ENCODE results near the gene PHF20.
"Not testable (repeated sequence)": the region's sequence is repeated elsewhere in the genome, so short reads cannot be mapped to it uniquely, and the experiment has no call there.

PHF20 gene

GRCh38 chr20:35985806-35986205 is 214.0 kb downstream of the PHF20 start:
- DNase-seq: no peak

DNA sequence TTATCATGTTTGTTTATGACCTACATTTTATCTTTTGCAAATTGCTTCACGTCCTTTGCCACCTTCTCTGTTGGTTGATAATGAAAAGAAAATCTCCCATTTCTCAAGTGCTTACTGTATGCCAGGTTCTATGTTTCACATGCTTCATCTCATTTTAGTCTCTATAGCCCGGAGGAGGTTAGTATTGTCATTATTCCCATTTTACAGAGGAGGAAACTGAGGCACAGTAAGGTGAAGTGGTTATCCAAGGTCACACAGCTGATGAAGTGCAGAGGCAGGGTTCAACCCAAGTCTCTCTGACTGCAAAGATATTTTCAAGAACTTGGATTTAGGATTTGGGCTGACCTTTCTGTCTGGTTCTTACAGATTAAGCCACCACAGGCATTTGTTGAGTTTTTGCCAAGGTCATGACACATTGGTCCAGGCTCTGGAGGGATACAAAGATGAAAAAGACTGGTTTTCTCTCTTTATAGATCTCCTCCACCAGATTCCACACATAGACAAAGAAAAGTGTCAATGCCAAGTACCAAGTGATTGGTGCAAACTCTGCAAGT is 217.2 kb downstream of the PHF20 start:
- no peak for DNase-seq

- DNase-seq: peak; percentile 9
These were observed 219.4 kb downstream of the PHF20 start for GRCh38 chr20:35991142-35991771.

DNA sequence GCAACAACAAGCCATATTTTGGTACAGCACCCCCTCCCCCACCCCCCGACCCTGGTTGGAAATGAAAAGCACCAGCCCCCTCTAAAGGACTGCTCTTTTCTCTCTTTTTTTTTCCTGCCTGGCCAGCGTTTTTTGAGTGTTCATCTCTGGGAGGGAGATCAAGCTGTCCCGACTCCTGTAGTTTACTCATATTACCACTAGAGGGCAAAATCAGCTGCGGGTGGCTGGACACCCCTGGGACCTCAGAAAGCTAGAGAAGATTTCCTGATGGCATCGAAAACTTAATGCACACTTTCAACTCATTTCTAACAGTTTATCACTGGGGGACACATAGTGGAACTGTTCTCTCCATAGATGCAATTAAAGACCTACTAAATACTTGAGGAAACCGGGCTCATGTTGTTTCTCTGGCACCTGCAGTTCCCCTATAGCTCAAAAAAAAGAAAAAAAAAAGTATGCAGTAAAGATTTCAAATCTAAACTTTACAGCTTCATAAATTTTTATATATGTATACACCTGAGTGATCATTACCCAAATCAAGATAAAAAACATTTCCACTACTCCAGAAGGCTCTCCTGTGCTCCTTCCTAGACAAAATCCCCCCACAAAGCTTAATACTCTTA is 221.0 kb downstream of the PHF20 start:
- DNase-seq: peak; percentile 45

- DNase-seq: peak; percentile 83
These were observed 223.2 kb downstream of the PHF20 start for GRCh38 chr20:35994994-35995453.

DNA sequence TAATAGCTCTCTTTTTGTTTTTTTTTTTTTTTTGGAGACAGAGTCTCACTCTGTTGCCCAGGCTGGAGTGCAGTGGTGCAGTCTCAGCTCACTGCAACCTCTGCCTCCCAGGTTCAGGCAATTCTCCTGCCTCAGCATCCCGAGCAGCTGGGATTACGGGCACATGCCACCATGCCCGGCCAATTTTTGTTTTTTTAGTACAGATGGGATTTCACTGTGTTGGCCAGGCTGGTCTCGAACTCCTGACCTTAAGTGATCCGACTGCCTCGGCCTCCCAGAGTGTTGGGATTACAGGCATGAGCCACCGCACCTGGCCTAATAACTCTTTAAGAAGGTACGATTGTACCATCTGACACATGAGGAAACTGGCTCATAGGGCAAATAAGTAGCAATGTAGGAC is 224.7 kb downstream of the PHF20 start:
- not testable (repeated sequence) for DNase-seq
